HG02798 (cell line): Measurements from ENCODE around the gene TOMM6.
"Not testable (repeated sequence)": the region's sequence is repeated elsewhere in the genome, so short reads cannot be mapped to it uniquely, and the experiment has no call there.

Experiments used
- ATAC-seq: cut with Tn5 transposase; IDR thresholded peaks from one replicate; pipeline ENCODE4 v1.9.1; 2021; ENCODE audit warnings: mild to moderate bottlenecking; ENCODE audit not compliant: unreplicated experiment, poor library complexity

The TOMM6 gene

GRCh38 chr6:41759905-41760579 is 27.5 kb upstream of the TOMM6 start:
- ATAC-seq: no peak

- no peak for ATAC-seq
Observed at GRCh38 chr6:41763470-41763869, 24.0 kb upstream of the TOMM6 start.

GRCh38 chr6:41766043-41766664 is 21.3 kb upstream of the TOMM6 start:
- ATAC-seq: not testable (repeated sequence)

GRCh38 chr6:41767112-41767833 is 20.2 kb upstream of the TOMM6 start:
- ATAC-seq: no peak

- ATAC-seq: no peak
Observed at GRCh38 chr6:41768545-41769308, 18.8 kb upstream of the TOMM6 start.

- no peak for ATAC-seq
Observed at GRCh38 chr6:41769376-41769775, 18.1 kb upstream of the TOMM6 start.

- ATAC-seq: no peak
Observed at GRCh38 chr6:41770381-41771057, 17.0 kb upstream of the TOMM6 start.

GRCh38 chr6:41771058-41771983 is 16.2 kb upstream of the TOMM6 start:
- ATAC-seq: no peak

GRCh38 chr6:41774841-41775240 is 12.7 kb upstream of the TOMM6 start:
- no peak for ATAC-seq

- no peak for ATAC-seq
Observed at GRCh38 chr6:41775293-41775882, 12.1 kb upstream of the TOMM6 start.

GRCh38 chr6:41777551-41778285 is 9.8 kb upstream of the TOMM6 start:
- ATAC-seq: no peak

- no peak for ATAC-seq
Observed at GRCh38 chr6:41778895-41779294, 8.6 kb upstream of the TOMM6 start.

GRCh38 chr6:41779336-41779735 is 8.2 kb upstream of the TOMM6 start:
- ATAC-seq: no peak

GRCh38 chr6:41779788-41780550 is 7.5 kb upstream of the TOMM6 start, which contains the start of gene FRS3:
Gene FRS3 (minus strand): TSS chr6:41779900. CDS start chr6:41776987, 2,913 bp downstream.
- ATAC-seq: peak; percentile 97

GRCh38 chr6:41780551-41781365 is 6.7 kb upstream of the TOMM6 start, which contains the start of gene PRICKLE4:
Gene PRICKLE4 (plus strand): TSS chr6:41780782. CDS start chr6:41783474, 2,692 bp downstream.
- no peak for ATAC-seq

GRCh38 chr6:41781366-41781730 is 6.1 kb upstream of the TOMM6 start:
- no peak for ATAC-seq
